PFSK-1 (cell line): Measurements from ENCODE around the gene OR4D2.

ENCODE experiments used
- FOXP2 ChIP-seq: optimal IDR thresholded peaks from 2 replicates; pipeline ENCODE3; 2011; ENCODE audit warnings: borderline replicate concordance, control low read depth, inconsistent platforms; ENCODE audit not compliant: insufficient read depth; ENCODE audit errors: extremely low read length, extremely low read depth
- POLR2AphosphoS5 ChIP-seq: IDR thresholded peaks from 2 replicates; pipeline ENCODE4 v1.6.1; 2012; ENCODE audit warnings: low read depth, mild to moderate bottlenecking, control low read depth, low read length, moderate library complexity
- REST ChIP-seq, 2 experiments: IDR thresholded peaks; 2 replicates each; pipeline versions ENCODE4 v1.6.1 to v1.8.0; 2011 to 2012; ENCODE audit warnings: low read depth in 2 of 2, low read length in 2 of 2, control low read depth in 1 of 2, inconsistent platforms in 1 of 2, mild to moderate bottlenecking in 1 of 2, moderate library complexity in 1 of 2; ENCODE audit not compliant: insufficient read depth in 1 of 2
- SIN3A ChIP-seq: IDR thresholded peaks from 2 replicates; pipeline ENCODE4 v1.6.1; 2012; ENCODE audit warnings: mild to moderate bottlenecking, low read length, moderate library complexity, borderline replicate concordance; ENCODE audit not compliant: insufficient read depth
- TAF1 ChIP-seq: IDR thresholded peaks from 2 replicates; pipeline ENCODE4 v1.6.1; 2012; ENCODE audit warnings: low read length, control low read depth, borderline replicate concordance; ENCODE audit not compliant: insufficient read depth

OR4D2 gene

GRCh38 chr17:58219789-58220183 lies 53.0 kb downstream of the OR4D2 start:
- TF ChIP-seq SIN3A (no peak), FOXP2 (no peak), POLR2AphosphoS5 (no peak), TAF1 (no peak), REST (IDR thresholded peaks at IDR 0.05; ENCODE audit: insufficient read depth in 1 of 2, low read depth in 2 of 2, low read length in 2 of 2) (no peak)
